Activated CD8-positive, alpha-beta memory T cell treated with anti-CD3 and anti-CD28 coated beads, Interleukin-2, amount 50 U/mL, for 1 hour (primary cell): Measurements from ENCODE around the gene PGAM5.

Source experiments
- DNase-seq: peaks from one replicate; pipeline ENCODE4 v3.0.0-alpha.2; 2020; ENCODE audit errors: extremely low read depth

PGAM5 gene

DNA sequence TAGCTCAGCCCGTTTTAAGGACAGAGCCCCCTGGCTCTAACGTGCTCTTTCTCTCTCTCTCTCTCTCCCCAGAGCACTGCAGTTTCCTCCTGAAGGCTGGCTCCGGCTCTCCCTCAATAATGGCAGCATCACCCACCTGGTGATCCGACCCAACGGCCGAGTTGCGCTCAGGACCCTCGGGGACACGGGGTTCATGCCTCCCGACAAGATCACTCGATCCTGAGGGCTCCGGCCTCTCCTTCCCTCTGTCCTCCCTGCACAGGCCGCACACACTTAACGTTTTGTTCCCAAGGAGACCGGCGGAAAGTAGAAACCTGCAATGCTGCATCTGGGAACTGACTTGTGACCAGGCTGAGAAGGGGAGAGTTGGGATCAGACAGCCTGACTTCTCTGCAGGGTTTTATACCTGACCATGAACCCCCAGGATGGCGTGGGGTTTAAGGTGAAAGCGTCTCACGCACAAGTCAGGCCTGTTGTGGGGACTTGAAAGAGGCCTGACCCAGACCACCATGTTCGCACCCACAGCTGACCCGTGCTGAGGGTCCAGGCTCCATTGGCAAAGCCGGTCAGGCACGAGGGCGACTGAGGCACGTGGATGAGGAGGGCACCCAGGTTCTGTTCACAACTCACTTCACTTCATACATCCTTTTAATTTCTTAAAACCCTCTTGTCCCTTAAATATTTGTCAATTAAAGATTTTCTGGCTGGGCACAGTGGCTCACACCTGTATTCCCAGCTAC lies 10.1 kb downstream of the PGAM5 start:
- no peak for DNase-seq

GRCh38 chr12:132723015-132723763 lies 12.5 kb downstream of the PGAM5 start:
- no peak for DNase-seq

GRCh38 chr12:132723764-132724140 lies 13.1 kb downstream of the PGAM5 start:
- DNase-seq = no peak

DNA sequence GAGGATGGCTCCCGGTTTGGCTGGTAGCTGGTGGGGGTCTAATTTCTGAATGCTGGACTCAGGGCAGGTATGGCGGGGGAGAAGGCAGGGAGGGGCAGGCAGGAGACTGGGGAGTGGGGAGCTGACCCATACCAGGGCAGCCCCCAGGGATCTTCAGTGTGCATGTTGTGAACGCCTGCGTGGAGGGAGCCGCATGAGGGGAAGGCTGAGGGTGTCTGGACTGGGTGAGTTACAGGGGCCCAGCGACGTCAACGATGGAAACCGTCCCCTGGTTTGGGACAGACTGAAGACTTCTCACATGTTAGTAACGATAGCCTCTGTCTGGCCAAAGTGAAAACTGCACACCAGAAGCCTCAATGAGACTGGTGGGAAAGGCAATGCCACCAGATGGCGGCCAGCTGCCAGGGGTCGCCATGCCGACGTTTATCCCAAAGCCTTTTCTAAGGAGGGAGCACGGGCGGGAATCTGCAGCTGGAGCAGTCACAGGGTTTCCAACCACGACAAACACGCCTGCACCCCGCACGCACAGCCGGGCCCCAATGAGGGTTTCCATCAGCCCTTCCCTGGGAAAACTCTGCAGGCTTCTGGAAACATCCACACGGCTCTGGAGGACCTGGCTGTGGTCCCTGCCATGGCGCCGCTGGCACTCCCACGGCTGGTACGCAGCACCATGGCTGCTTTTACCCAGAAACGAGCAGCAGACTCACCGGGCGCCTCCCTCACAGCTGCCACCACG lies 14.0 kb downstream of the PGAM5 start:
- DNase-seq = no peak

DNA sequence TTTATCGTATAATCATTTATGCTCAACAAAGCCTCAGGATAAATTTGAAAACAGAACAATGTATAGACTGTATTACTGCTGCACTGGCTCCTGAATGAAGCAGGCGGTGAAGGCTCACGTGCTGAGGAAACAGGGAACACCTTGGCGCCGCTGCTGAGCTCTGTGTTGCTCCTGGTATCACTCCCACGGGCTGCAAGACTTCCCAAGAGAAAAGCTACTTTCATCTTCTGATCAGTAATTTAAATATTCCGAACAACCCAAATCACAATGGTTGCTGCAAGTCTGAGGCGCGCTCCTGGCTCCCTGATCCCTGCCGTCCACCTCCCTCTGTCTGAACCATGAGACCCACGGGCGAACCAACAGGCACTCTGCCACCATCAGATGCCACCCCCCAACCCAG lies 15.7 kb downstream of the PGAM5 start:
- no peak for DNase-seq

GRCh38 chr12:132727091-132727794 lies 16.6 kb downstream of the PGAM5 start:
- no peak for DNase-seq

- no peak for DNase-seq
These were observed 17.9 kb downstream of the PGAM5 start for GRCh38 chr12:132728502-132728901.

GRCh38 chr12:132729541-132730320 lies 19.1 kb downstream of the PGAM5 start:
- no peak for DNase-seq

- DNase-seq = no peak
These were observed 19.7 kb downstream of the PGAM5 start for GRCh38 chr12:132730353-132730752.

DNA sequence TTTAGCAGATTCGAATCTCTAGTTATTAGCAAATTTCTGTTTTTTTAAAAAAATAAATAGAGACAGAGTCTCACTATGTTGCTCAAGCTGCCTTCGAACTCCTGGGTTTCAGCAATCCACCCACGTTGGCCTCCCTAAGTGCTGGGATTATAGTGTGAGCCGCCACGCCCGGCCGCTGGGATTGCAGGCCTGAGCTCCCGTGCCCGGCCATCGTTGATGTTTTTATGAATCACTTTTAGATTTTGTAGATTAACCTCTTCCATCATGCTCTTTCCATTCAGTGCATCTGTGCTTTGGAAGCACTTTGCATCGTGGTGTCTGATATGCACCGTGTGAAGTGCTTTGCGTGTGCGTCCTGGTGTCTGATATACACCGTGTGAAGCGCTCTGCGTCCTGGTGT lies 20.9 kb downstream of the PGAM5 start:
- no peak for DNase-seq

- no peak for DNase-seq
These were observed 23.6 kb downstream of the PGAM5 start for GRCh38 chr12:132734206-132734605.

- no peak for DNase-seq
These were observed 24.9 kb downstream of the PGAM5 start for GRCh38 chr12:132735496-132735895.

DNA sequence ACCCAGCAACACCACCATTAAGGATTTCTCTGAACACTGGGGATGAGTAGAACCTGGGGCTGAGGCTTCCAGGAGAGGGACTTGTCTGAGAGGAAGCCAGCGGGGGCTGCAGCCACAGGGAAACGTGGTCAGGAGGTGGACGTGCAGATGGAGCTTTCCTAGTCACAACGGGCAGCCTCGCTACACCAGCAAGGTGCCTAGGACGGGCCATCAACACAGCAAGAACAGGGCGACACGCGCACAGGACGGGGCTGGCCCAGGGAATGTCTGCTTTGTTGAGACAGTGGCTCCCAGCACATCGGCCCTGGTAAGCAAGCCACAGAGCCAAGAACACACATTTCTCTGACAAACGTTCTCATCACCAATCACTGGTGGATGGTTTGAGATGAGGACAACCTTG lies 25.7 kb downstream of the PGAM5 start:
- no peak for DNase-seq

DNA sequence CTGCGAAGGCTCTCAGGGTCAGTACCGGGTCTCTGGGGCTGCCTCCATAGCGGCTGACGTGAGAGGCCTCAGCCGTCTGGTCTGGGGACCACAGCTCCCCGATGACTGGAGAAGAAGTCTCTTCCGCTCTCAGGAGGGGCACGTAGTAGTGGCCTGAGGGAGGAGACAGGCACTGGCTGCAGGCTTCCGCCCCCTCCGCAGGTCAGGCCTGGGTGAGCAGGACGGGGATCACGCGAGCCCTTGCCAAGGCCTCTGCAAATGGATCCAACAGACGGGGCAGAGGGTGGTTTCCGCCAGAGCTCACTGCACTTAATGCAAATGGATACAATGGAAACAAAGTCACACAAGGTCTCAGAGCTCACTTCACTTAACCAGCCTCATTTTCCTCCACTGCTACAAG lies 26.3 kb downstream of the PGAM5 start:
- DNase-seq = no peak

GRCh38 chr12:132739600-132740312 lies 29.1 kb downstream of the PGAM5 start:
- DNase-seq = no peak

GRCh38 chr12:132740313-132740646 lies 29.6 kb downstream of the PGAM5 start:
- DNase-seq = no peak

DNA sequence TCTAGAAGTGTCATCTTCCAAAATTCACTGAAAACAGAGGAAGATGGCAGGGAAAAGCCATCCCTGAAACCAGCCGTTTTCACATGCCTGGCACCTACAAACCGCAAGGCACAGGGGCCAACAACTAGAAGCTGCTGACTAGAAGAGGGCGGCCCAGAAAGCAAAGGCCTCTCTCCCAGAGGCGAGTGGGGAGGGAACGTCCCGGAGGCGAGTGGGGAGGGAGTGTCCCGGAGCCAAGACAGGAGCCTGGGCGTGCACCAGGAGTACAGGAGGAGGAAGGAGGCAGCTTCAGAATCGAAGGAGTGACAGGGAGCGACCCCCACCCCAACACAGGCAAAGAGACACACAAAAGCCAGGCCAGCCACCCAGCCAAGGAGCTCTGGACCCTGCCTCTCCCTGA lies 30.0 kb downstream of the PGAM5 start:
- no peak for DNase-seq

DNA sequence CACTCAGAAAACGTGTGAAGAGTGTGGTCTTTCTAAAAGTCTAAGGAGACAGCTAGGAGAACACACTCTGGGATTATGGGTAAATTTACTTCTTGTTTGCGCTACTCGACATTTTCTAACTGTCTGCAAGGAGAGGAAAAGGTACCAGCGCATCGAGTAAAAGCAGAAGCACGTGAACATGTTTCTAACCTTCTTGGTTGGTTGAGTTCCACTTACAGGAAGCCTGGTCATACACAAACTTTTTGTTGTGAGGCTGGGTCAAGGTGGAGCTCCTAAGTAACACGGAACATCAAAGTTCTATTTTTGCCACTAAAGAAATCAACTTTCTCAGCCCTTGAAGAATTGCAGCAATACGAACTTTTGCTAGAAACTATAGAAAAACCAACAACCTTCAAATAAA lies 31.0 kb downstream of the PGAM5 start:
- DNase-seq = no peak

DNA sequence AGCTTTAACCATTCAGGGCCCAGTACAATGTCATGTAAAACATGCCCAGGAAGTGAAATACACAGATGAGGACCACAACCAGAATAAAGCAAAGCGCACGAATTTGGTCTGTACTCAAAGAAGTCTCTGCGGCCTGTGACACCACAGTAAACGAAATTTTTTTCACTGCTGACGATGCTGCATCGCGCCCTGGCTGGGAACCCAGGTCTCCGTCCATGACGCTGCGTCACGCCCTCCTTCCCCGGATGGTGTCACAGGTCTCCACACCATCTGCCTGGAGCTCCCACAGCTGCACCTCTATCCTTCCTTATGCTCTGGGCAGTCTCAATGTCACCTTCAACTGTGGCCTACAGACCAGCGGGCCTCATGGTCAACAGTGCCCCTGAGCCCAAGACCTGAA lies 33.2 kb downstream of the PGAM5 start:
- no peak for DNase-seq

- DNase-seq = no peak
These were observed 36.0 kb downstream of the PGAM5 start for GRCh38 chr12:132746613-132747012.

- no peak for DNase-seq
These were observed 36.8 kb downstream of the PGAM5 start for GRCh38 chr12:132747395-132747794.
